Stimulated activated CD8-positive, alpha-beta memory T cell treated with anti-CD3 and anti-CD28 coated beads, Interleukin-4, amount 100 ng/mL, for 4 hours (primary cell): ENCODE measurements around the gene HOXA13.

ENCODE experiments used
- DNase-seq, 2 donors: peaks; one replicate each; pipeline ENCODE4 v3.0.0-alpha.2; 2020; ENCODE audit warnings: low read depth in 2 of 2, low spot score in 1 of 2

The HOXA13 gene

DNA sequence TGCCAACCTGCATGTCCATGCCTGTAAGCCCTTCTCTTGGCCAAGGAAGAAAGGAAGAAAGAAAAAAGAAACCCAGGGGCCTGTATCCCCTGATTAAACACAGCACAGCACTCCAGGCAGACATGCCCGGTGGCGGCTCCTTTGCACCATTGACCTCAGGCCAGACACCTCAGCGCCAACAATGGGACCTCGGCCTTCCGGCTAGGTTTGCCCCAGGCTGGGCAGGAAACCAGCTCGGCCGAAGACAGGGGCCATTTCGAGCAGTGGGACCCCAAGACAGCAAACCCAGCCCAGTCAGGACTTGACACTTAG lies 28.6 kb downstream of the HOXA13 start:
- DNase-seq = no peak

DNA sequence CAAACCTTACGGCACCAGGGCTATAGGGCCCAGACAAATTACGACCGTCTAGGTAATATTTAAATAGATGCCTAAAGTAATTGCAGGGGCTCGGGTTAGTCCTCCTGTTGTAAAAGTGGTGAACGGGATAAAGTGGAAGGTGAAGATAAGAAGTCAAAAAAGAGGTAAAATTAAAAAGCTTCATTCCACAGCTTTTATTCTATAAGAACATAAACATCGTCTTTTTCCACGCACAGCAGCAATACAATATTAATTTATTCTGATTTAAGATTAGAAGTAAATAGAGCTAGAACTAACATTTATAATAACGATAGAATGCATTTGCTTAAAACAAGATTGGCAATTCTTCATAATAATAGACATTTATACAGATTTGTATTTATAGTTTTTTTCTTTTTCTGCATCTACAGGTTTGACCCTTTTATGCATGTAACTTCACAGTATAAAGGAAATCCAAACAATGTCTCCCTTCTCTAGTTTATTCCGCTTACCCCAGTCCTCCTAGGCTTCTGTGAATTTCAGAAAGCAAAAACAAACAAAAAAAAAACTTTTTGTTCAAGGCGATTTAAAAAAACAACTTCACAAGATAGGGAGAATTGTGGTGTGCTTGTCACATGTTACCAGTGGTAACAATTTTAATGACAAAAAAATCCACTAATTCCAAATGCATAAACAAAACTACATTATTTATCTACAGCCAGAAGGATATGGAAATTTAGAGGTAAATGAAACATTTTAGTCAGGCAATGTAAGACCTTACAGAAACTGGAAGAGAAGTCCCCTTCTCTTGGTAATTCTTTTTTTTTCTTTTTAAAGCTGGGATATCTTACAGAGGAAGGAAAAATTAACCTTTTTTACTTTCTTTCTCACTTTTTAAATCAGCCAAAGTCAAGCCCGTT lies 29.2 kb downstream of the HOXA13 start:
- no peak for DNase-seq

DNA sequence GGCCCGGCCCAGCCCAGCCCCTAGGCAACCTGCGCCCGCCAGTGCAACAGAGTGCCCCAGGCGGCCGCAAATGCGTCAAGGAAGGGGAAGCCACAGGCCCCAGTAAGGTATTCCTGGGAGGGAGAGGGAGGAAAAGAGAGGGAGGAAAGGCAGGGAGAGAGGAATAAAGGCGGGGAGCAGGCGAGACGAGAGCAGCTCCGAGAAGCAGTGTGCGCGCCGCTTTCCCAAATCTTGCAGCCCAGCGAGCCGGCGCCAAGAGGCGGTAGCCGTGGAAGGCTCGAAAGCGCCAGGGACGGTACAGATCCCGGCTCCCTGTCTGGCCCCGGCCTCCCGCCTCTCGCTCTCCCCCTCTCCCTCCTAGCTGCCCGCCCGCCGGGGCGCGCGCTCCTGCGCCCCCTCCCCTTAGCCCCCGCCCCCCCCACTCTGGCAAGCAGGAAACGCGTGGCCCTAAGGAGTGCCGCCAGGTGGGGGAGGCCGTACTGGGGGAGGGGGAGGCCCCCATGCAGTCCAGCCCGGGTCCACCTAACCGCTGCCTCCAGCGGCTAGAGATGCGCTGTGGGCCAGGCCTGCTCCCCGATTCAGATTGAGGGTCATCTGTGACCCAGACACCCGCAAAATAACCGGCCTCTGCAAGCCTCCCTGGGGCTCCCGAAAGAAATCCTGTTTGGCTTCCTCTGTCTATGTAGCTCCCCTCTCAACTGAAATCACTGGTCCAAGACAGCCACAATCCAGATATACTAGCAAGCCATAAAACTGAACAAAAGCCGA lies 30.0 kb downstream of the HOXA13 start:
- no peak for DNase-seq

DNA sequence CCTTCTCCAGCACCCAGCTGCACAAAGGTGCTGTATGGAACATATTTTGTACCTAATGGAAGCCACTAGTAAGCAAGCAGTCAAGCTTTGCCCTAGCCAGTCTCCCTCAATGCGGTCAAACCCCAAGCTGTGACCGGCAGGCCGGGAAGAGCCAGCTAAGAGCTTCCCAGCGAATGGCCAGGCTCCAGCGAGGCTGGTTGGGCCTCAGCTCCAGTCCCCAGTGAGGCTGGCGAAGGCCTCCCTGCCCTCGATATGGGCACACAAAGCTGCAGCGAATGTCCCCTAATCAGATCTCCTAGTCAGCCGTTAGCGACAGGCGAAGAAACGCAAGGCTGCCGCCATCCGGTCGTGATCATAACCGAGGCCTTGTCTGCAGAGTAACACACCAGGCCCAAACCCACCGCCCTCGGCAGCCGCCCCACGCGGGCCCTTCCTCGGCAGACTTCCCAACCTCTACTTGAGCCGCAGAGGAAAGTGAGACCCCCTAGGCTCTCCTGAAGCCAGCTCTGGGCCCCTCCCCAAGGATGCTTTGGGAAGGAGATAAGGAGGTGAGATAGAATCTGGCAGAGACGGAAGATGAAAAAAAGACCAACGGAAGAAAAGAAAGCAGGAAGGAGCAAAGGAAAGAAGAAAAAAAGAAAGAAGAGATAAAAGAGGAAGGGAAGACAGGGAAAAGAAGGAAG lies 31.5 kb downstream of the HOXA13 start:
- DNase-seq = no peak

DNA sequence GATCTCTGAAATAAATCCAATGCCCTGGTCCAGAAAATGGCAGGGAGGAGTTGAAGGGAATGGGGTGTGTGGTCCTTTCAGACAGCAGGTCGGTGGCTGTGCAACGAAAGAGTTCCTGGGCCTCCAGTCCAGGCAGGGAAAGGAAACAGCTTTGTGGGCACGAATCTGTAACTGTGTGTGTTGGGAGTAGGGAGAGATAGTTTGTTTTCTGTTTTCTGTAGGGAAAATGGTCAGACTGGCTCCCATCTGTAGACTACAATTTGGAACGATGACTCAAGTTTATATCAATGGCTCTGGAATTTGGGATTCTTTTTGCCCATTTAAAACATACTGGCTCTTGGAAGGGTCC lies 32.0 kb downstream of the HOXA13 start:
- no peak for DNase-seq

DNA sequence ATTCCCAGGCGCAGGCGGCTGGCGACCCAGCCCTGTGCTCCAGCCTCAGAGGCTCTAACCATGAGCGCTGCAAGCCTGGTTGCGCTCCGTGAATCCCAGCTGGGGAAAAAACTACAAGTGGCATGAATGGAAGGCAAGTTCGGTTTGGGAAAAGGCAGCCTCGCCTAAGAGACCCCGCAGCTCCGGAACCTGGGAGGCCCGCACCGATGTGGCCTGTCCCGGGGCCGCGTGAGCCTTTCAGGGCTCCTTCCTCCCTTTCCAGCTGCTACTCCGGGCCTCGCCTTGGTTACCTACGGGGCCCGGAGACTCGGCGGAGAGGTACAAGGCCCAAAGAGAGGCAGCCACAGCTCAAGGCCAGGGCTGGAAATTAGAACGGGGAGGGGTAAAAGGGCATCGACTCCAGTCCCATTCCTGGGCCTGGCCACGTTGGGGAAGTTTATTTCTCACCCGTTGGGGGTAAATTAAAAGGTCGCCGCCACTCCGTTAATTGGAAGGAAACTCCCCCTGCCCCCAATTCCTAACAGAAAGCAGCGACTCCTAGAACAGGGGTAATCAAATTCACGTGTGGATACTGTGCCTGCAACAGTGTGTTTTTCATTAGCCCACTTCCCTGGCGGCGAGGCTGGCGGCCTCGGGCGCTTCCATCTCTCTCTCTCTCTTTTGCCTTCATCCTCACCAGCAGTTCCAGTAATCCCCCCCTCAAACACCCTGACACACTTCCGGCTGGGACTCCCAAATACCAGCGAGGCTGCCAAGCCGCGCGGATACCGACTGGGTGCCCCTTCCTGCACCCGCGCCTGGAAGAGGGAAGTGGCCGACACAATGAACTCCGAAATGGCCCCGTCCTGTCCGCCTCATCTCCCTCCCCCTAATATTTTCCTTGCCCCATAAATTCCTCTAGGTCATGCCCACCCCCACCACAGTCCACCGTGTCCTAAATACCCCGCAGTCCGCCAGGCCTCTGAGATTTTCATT lies 33.1 kb downstream of the HOXA13 start:
- DNase-seq = no peak

DNA sequence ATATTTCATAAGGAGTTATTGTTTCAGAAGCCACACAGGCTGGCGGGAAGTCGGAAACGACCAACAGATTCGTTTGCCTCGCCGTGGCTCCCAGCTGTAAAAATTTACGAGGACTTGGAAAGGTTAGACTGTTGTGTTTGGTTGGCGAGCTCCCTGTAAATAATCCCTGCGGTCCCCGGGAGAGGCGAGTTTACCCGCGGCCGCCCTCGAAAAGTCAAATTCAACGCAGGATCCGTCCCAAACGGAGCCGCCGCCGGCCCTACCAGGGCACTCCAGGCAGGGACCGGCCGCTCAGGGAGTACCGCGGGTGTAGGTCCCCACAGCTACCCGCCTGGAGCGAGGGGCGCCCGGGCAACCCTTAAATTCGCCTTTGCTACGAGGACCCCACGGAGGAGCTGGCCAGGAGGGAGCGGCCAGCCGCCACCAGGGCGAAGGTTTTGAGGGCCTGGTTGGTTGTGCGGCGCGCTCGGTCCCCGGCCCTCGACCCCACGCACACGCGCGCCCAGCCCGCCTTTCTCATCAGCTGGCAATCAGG lies 33.8 kb downstream of the HOXA13 start:
- no peak for DNase-seq

DNA sequence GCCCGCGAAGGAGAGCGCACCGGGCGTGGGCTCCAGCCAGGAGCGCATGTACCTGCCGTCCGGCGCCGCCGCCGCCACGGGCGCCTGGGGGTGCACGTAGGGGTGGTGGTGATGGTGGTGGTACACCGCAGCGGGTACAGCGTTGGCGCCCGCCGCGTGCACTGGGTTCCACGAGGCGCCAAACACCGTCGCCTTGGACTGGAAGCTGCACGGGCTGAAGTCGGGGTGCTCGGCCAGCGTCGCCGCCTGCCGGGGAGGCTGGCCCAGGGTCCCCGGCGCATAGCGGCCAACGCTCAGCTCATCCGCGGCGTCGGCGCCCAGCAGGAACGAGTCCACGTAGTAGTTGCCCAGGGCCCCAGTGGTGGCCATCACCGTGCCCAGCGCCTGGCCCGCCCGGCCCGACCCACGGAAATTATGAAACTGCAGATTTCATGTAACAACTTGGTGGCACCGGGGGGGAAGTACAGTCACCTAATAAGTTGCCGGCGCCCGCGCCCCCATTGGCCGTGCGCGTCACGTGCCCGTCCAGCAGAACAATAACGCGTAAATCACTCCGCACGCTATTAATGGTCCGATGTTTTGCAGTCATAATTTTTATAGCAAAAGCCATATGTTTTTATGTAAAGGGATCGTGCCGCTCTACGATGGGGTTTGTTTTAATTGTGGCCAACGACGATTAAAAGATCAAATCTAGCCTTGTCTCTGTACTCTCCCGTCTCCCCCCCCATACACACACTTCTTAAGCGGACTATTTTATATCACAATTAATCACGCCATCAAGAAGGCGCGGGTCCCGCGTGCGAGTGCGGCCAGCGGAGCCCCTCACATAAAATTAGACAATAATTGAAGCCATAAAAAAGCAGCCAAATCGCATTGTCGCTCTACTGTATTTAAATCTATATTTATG lies 34.5 kb downstream of the HOXA13 start, which contains the start of gene HOXA9:
TSS of gene HOXA9 (minus strand) at position 449 of the 907 bp plus-strand sequence. CDS start at position 369, 80 bp downstream.
- DNase-seq = no peak

DNA sequence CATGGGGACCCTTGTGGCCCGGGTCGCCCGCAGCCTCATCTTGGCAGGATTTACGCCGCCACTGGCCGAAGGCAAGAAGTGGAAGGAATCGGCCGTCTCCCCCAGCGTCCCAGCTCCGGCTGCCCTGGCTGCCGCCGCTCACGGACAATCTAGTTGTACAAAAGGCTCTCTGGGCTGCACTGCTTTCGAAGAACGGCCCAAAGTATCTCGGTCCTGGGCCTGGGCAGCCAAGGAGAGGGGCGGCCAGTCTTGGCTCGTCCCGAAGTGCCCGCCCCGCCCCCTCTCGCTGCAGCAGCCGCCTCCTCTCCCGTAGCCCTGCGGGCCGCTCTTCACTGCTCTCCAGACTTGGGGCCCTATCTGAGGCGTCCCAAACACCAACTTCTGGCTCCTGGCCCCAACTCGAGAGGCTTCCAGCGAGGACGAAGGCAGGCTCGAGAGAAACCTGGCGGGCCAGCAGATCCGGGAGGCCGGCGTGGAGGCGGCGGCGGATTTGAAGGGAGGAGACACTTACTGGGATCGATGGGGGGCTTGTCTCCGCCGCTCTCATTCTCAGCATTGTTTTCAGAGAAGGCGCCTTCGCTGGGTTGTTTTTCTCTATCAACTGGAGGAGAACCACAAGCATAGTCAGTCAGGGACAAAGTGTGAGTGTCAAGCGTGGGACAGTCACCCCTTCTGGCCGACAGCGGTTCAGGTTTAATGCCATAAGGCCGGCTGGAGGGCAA lies 35.4 kb downstream of the HOXA13 start:
- DNase-seq = no peak

DNA sequence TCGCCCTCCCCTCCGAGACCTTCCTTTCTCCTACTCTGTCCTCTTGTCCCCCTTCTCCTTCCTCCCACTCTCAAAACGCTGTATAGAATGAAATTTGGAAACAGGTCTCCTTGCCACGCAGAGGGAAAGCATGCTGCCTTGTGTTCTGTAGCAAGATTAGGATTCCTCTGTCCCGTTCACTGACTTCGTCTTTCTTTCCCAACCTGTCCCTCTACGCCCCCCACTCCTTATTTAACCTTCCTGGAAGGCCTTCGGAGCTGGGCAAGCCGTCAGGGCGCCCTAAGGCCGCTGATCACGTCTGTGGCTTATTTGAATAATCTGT lies 35.9 kb downstream of the HOXA13 start:
- DNase-seq = no peak

DNA sequence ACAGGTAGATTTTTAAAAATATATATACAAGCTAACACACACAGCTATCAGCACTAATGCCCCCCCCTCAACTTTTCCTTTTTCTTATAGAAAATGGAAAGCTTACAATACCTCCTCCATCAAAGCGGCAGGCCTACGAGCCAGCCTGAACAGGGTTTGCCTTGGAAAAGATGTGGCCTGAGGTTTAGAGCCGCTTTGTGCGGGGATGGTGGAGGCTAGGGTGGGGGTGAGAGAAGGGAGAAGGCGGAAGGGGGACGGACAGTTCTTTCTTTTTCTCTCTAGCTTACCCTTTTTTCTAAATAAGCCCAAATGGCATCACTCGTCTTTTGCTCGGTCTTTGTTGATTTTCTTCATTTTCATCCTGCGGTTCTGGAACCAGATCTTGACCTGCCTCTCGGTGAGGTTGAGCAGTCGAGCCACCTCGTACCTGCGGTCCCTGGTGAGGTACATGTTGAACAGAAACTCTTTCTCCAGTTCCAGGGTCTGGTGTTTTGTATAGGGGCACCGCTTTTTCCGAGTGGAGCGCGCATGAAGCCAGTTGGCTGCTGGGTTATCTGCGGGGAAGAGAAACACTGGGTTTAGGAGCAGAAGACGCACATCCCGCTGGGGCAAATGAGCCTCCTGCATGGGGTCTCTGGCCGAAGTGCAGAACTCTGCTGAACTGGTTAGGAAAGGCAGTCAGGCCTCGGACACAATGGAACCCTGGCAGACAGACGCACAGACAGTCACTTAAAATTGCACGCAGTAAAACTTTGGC lies 36.4 kb downstream of the HOXA13 start:
- no peak for DNase-seq

DNA sequence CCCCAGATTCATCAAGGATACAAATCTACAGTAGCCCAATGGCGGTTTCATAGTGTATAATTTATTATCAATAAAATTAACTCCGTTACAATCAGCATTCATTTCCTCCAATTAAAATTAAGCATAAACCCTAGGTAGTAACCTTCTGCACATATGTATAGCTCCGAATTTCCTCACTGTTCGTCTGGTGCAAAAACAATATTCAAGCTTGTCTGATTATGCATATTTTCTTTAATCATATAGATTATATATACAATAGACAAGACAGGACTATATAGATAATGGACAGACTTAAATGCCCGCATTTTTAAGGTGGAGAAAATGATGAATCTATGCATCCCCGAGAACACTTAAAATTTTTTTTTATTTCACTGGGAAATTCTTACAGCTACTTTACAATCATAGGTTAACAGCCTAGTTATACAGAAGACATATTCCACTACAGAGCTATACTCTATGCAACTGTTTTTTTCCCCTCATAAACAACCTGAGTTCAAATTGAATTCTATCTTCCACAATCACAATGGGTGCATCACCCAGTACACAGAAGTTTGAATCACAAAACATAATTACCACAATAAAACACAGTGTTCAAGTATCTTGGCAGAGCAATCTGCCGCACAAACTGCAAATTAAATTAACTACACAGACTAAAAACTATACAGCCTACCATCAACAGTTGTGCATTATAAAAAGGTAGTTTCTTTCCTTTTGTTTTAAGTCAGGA lies 37.2 kb downstream of the HOXA13 start:
- no peak for DNase-seq

DNA sequence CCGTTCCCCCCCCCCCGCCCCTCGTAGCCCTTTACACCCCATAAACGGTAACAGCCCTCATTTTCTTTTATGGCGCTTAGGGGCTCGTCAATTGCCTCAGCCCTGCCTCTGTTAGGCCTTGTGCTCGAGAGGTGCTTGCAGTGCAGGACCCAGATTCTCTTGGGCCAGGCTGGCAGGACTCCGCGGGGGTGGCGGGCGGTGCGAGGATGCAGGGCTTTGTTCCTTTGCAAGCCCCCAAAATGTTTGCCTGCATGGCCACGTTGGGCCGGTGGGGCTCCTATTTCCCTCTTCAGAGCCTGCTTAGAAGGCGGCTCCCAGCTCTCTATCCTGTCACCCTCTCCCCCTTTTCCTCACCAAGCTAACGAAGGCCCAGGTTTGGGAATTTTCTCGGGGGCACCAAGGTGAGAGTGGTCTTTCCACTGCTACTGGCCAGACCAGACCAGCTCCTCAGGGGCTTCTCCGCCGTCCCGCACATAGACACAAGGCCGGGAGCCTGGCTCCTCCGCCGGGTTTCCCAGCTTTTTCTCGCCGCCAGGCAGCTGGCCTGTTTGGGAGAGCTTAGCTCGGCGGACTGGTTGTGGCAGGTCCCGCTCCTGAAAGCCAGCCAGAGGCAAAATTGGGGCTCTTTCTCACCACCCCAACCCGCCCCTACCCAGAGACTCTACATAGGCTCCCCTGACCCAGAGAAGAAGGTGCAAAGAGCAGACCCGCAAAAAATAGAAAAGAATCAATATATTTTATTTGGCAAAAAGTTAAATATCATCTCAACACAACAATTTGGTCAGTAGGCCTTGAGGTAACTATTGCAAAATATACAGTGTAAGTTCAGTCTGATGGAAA lies 38.0 kb downstream of the HOXA13 start:
- no peak for DNase-seq

DNA sequence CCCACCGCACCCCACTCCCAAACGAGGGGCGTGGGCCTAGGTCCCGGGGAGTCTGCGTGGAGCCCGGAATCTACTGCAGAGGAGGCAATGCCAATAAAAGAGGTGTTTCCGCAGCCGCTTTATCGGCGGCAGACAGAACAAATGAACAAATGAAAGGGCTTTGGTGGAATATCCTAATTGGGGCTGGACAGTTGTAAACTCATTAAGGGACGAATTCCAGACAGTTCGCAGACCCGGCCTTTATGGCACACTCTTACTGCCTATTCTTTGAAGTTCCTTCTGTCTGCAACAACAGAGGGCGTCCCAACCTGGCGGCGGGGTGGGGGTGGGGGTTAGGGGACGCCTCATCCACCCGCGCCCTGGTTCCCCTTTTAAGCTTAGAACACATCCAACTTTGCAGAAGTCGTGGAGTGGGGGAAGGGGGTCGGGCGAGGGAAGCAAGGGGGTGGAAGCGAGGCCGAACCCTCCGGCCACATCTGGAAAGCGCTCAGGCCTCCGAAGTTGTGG lies 38.6 kb downstream of the HOXA13 start:
- no peak for DNase-seq

DNA sequence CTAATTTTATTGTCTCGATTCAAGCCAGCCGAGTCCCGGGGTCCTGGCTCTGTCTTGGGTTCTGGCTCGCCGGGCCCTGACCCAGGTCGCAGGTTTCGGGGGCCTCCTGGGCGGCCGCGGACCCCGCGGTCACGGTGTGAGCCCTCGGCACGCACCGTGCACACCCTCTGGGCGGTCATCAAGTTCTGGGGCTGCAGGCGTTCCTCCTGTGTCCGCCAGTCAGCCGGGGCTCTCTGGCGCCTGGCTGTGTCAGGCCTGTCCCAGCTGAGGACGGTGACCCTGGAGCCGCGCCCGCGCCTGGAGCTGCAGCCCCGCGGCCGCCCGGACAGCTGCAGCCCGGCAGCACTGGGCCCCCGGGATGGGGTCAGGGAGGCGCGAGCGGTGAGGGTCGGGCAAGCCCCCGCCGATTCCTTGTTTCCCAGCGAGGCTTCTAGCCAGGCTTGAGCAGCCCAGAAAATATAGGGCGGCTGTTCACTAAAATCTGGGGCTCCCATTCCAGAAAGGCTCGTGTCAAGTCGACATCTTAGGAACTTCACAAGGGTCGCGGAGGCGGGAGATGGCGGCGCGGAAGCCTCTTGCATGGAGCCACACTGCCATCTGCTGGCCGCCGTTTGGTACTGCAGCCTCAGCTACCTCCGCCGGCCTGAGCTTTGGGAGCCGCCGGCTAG lies 39.2 kb downstream of the HOXA13 start:
- peak; percentile 69 to 88 for DNase-seq

DNA sequence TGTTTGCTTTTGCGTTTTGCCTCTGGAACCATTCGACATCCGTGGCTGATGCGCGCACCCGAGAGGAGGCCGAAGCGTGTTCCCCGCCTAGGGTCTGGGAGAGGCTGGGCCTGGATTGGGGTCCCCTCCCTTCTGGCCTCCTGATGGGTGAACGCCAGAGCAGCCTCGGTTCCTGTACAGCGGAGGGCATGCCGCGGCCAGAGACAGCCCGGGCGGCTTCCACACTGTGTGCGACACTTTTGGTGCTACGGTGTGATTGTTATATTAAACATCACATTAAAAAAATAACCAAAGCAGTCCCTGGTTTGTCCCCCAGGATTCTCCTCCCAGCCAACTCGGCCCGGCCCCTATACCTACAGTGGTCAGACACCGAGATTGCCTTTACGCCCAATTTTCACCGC lies 39.7 kb downstream of the HOXA13 start:
- no peak for DNase-seq
